MM.1S (cell line): ENCODE data around the gene C16orf46.
"Not testable (repeated sequence)": the region's sequence is repeated elsewhere in the genome, so short reads cannot be mapped to it uniquely, and the experiment has no call there.

Experiments used
- DNase-seq: peaks from one replicate; pipeline ENCODE4 v3.0.0-alpha.2; 2015
- H2AFZ ChIP-seq: fragments of 300-600 bp; sonication (generic); 2 replicates; pipeline ENCODE4 v1.6.0; 2016; ENCODE audit warnings: antibody characterized with exemption, low read length
- H3F3A ChIP-seq: fragments of 300-600 bp; sonication (generic); 2 replicates; pipeline ENCODE4 v1.6.1; 2016; ENCODE audit warnings: mild to moderate bottlenecking, antibody characterized with exemption, low read length, moderate library complexity, mixed read lengths; ENCODE audit not compliant: insufficient read depth
- H3K27ac ChIP-seq: fragments of 300-600 bp; sonication (generic); 2 replicates; pipeline ENCODE4 v1.5.1; 2016; ENCODE audit warnings: mild to moderate bottlenecking, low read length
- H3K27me3 ChIP-seq: fragments of 300-600 bp; sonication (generic); replicated peaks from 2 replicates; pipeline ENCODE4 v1.6.0; 2016; ENCODE audit warnings: low read length; ENCODE audit not compliant: insufficient read depth
- H3K36me3 ChIP-seq: fragments of 300-600 bp; sonication (generic); replicated peaks from 2 replicates; pipeline ENCODE4 v1.6.1; 2016; ENCODE audit warnings: mild to moderate bottlenecking, low read length, mixed read lengths; ENCODE audit not compliant: insufficient read depth
- H3K4me1 ChIP-seq: fragments of 300-600 bp; sonication (generic); 2 replicates; pipeline ENCODE4 v1.6.1; 2016; ENCODE audit warnings: low read length, mixed read lengths
- H3K4me2 ChIP-seq: fragments of 300-600 bp; sonication (generic); 2 replicates; pipeline ENCODE4 v1.6.0; 2016; ENCODE audit warnings: low read depth, low read length
- H3K4me3 ChIP-seq: fragments of 300-600 bp; sonication (generic); 2 replicates; pipeline ENCODE4 v1.5.1; 2016; ENCODE audit warnings: low read length, mixed read lengths
- H3K79me2 ChIP-seq: fragments of 300-600 bp; sonication (generic); 2 replicates; pipeline ENCODE4 v1.6.1; 2016; ENCODE audit warnings: mixed run types, low read length, mixed read lengths
- H3K9ac ChIP-seq: fragments of 300-600 bp; sonication (generic); 2 replicates; pipeline ENCODE4 v1.6.1; 2016; ENCODE audit warnings: low read length, mixed read lengths
- H3K9me2 ChIP-seq: fragments of 300-600 bp; sonication (generic); replicated peaks from 2 replicates; pipeline ENCODE4 v1.6.1; 2016; ENCODE audit warnings: mild to moderate bottlenecking, low read length, mixed read lengths; ENCODE audit not compliant: insufficient read depth
- H3K9me3 ChIP-seq: fragments of 300-600 bp; sonication (generic); replicated peaks from 2 replicates; pipeline ENCODE4 v1.6.1; 2016; ENCODE audit warnings: mild to moderate bottlenecking, low read length, mixed read lengths; ENCODE audit not compliant: insufficient read depth
- H4K20me1 ChIP-seq: fragments of 300-600 bp; sonication (generic); 2 replicates; pipeline ENCODE4 v1.6.1; 2016; ENCODE audit warnings: mild to moderate bottlenecking, low read length, moderate library complexity, mixed read lengths; ENCODE audit not compliant: insufficient read depth
- CTCF ChIP-seq: fragments of 300-600 bp; sonication (generic); IDR thresholded peaks from 2 replicates; pipeline ENCODE4 v1.5.1; 2016; ENCODE audit warnings: antibody characterized with exemption, low read length, mixed read lengths
- EZH2 ChIP-seq: fragments of 300-600 bp; sonication (generic); optimal IDR thresholded peaks from 2 replicates; pipeline ENCODE3; 2017; ENCODE audit warnings: low read depth, mild to moderate bottlenecking, antibody characterized with exemption, low read length, mixed read lengths
- EZH2phosphoT487 ChIP-seq: fragments of 300-600 bp; sonication (generic); IDR thresholded peaks from 2 replicates; pipeline ENCODE4 v1.6.1; 2018; ENCODE audit warnings: antibody characterized with exemption, low read length

C16orf46 gene

GRCh38 chr16:81117436-81117835, 40.4 kb upstream of the C16orf46 start:
- no peaks in the 10 kb centered on the region for H3K9me2 ChIP-seq
- no peak overlapping the region for H3K4me3 ChIP-seq
- H3K9ac ChIP-seq = no peak overlapping the region
- no peaks in the 10 kb centered on the region for H4K20me1 ChIP-seq
- no peak overlapping the region for H3K4me2 ChIP-seq
- no peaks in the 10 kb centered on the region for H3K9me3 ChIP-seq
- no peaks in the 10 kb centered on the region for H3K27me3 ChIP-seq
- TF ChIP-seq CTCF = no peak
- no peak for TF ChIP-seq EZH2phosphoT487
- TF ChIP-seq EZH2 = no peak
- no peak overlapping the region for H2AFZ ChIP-seq
- DNase-seq = no peak
- H3F3A ChIP-seq = no peaks in the 10 kb centered on the region
- no peaks in the 10 kb centered on the region for H3K4me1 ChIP-seq
- no peaks in the 10 kb centered on the region for H3K36me3 ChIP-seq
- no peak overlapping the region for H3K27ac ChIP-seq
- no peaks in the 10 kb centered on the region for H3K79me2 ChIP-seq

- Histone ChIP-seq H3K79me2 (no peaks in the 10 kb centered on the region), H4K20me1 (no peaks in the 10 kb centered on the region), H3F3A (no peaks in the 10 kb centered on the region), H3K4me3 (no peak overlapping the region), H3K27ac (no peak overlapping the region), H3K9me3 (no peaks in the 10 kb centered on the region), H2AFZ (no peak overlapping the region), H3K27me3 (no peaks in the 10 kb centered on the region), H3K9ac (no peak overlapping the region), H3K9me2 (no peaks in the 10 kb centered on the region), H3K36me3 (no peaks in the 10 kb centered on the region), H3K4me2 (no peak overlapping the region), H3K4me1 (no peaks in the 10 kb centered on the region)
- TF ChIP-seq EZH2 (no peak), EZH2phosphoT487 (no peak), CTCF (no peak)
- no peak for DNase-seq
These were observed 39.2 kb upstream of the C16orf46 start for GRCh38 chr16:81116285-81116684.

- H3K9me3 ChIP-seq = no peaks in the 10 kb centered on the region
- no peaks in the 10 kb centered on the region for H3K79me2 ChIP-seq
- no peak for TF ChIP-seq EZH2phosphoT487
- TF ChIP-seq EZH2 = no peak
- no peak for TF ChIP-seq CTCF
- H3K27me3 ChIP-seq = no peaks in the 10 kb centered on the region
- H3K9me2 ChIP-seq = no peaks in the 10 kb centered on the region
- H2AFZ ChIP-seq = no peak overlapping the region
- H3F3A ChIP-seq = no peaks in the 10 kb centered on the region
- H3K27ac ChIP-seq = no peak overlapping the region
- H3K9ac ChIP-seq = no peak overlapping the region
- DNase-seq = no peak
- H3K4me1 ChIP-seq = no peaks in the 10 kb centered on the region
- H3K4me2 ChIP-seq = no peak overlapping the region
- H3K36me3 ChIP-seq = no peaks in the 10 kb centered on the region
- no peak overlapping the region for H3K4me3 ChIP-seq
- H4K20me1 ChIP-seq = no peaks in the 10 kb centered on the region
These were observed 35.4 kb upstream of the C16orf46 start for GRCh38 chr16:81112453-81112852.

- H3K9me2 ChIP-seq, H3K36me3 ChIP-seq, H3F3A ChIP-seq, H3K9me3 ChIP-seq, H2AFZ ChIP-seq, H3K4me2 ChIP-seq, H4K20me1 ChIP-seq, H3K27ac ChIP-seq, H3K9ac ChIP-seq, H3K79me2 ChIP-seq, H3K4me3 ChIP-seq, H3K27me3 ChIP-seq, DNase-seq, H3K4me1 ChIP-seq: not testable (repeated sequence)
These were observed 32.2 kb upstream of the C16orf46 start for GRCh38 chr16:81109274-81109673.
